SK-N-SH treated with all-trans-retinoic acid at 6 μM for 48 hours (cell line): Measurements from ENCODE around the gene TBCD.

Experiments
- ATAC-seq: fragments of 200-7000 bp; cut with Tn5 transposase; 3 replicates; pipeline ENCODE4 v1.9.1; 2020; ENCODE audit warnings: mild to moderate bottlenecking, moderate library complexity
- ARNTL ChIP-seq: fragments of 450-650 bp; formaldehyde crosslinking; IDR thresholded peaks from 2 replicates; pipeline ENCODE4 v1.5.0; 2020; ENCODE audit warnings: low read depth, mild to moderate bottlenecking, moderate library complexity, borderline replicate concordance
- BACH2 ChIP-seq: fragments of 250-450 bp; sonication (Bioruptor Pico); IDR thresholded peaks from 2 replicates; pipeline ENCODE4 v1.9.0; 2021; ENCODE audit warnings: mild to moderate bottlenecking, borderline replicate concordance
- CREB5 ChIP-seq: fragments of 250-450 bp; sonication (Bioruptor Pico); IDR thresholded peaks from 2 replicates; pipeline ENCODE4 v1.5.1; 2020; ENCODE audit warnings: low read depth, mild to moderate bottlenecking, moderate library complexity
- CSDC2 ChIP-seq: fragments of 250-450 bp; sonication (Bioruptor Pico); IDR thresholded peaks from 2 replicates; pipeline ENCODE4 v1.5.0; 2020; ENCODE audit warnings: mild to moderate bottlenecking, moderate library complexity
- ESRRG ChIP-seq: fragments of 250-450 bp; sonication (Bioruptor Pico); IDR thresholded peaks from 2 replicates; pipeline ENCODE4 v1.6.1; 2021; ENCODE audit warnings: mild to moderate bottlenecking
- GLIS3 ChIP-seq: fragments of 250-450 bp; sonication (Bioruptor Pico); IDR thresholded peaks from 2 replicates; pipeline ENCODE4 v1.5.0; 2020; ENCODE audit warnings: mild to moderate bottlenecking, moderate library complexity
- ISL1 ChIP-seq: fragments of 250-450 bp; sonication (Bioruptor Pico); IDR thresholded peaks from 2 replicates; pipeline ENCODE4 v2.1.2; 2022; ENCODE audit warnings: mild to moderate bottlenecking, moderate library complexity
- OSR1 ChIP-seq: fragments of 250-450 bp; sonication (Bioruptor Pico); IDR thresholded peaks from 2 replicates; pipeline ENCODE4 v1.8.0; 2022; ENCODE audit warnings: moderate library complexity, mild to moderate bottlenecking, inconsistent platforms
- POU6F1 ChIP-seq: fragments of 250-450 bp; sonication (Bioruptor Pico); IDR thresholded peaks from 2 replicates; pipeline ENCODE4 v1.8.0; 2021; ENCODE audit warnings: low read depth, mild to moderate bottlenecking, moderate library complexity, borderline replicate concordance
- PPARA ChIP-seq: fragments of 250-450 bp; sonication (Bioruptor Pico); IDR thresholded peaks from 2 replicates; pipeline ENCODE4 v1.5.0; 2020; ENCODE audit warnings: mild to moderate bottlenecking, borderline replicate concordance
- SNAI2 ChIP-seq: fragments of 250-450 bp; sonication (Bioruptor Pico); IDR thresholded peaks from 2 replicates; pipeline ENCODE4 v1.5.0; 2020; ENCODE audit warnings: mild to moderate bottlenecking, moderate library complexity
- TCF4 ChIP-seq: fragments of 250-450 bp; sonication (Bioruptor Pico); IDR thresholded peaks from 2 replicates; pipeline ENCODE4 v1.8.0; 2021; ENCODE audit warnings: mild to moderate bottlenecking, moderate library complexity, borderline replicate concordance
- TOX ChIP-seq: fragments of 250-450 bp; sonication (Bioruptor Pico); IDR thresholded peaks from 2 replicates; pipeline ENCODE4 v1.8.0; 2021; ENCODE audit warnings: mild to moderate bottlenecking, moderate library complexity, borderline replicate concordance
- ZC3H10 ChIP-seq: fragments of 250-450 bp; sonication (Bioruptor Pico); IDR thresholded peaks from 2 replicates; pipeline ENCODE4 v1.5.1; 2021; ENCODE audit warnings: mild to moderate bottlenecking, moderate library complexity
- ZFP3 ChIP-seq: fragments of 250-450 bp; sonication (Bioruptor Pico); IDR thresholded peaks from 2 replicates; pipeline ENCODE4 v1.5.0; 2020; ENCODE audit warnings: mild to moderate bottlenecking, moderate library complexity
- ZFP30 ChIP-seq: fragments of 450-650 bp; formaldehyde crosslinking; IDR thresholded peaks from 2 replicates; pipeline ENCODE4 v1.5.0; 2022; ENCODE audit warnings: mild to moderate bottlenecking, moderate library complexity
- ZNF565 ChIP-seq: fragments of 450-650 bp; formaldehyde crosslinking; conservative IDR thresholded peaks from 2 replicates; pipeline ENCODE4 v1.5.0; 2020; ENCODE audit warnings: low read depth, mild to moderate bottlenecking, moderate library complexity
- ZNF70 ChIP-seq: fragments of 450-650 bp; formaldehyde crosslinking; IDR thresholded peaks from 2 replicates; pipeline ENCODE4 v1.5.0; 2020; ENCODE audit warnings: mild to moderate bottlenecking, moderate library complexity
- ZNF8 ChIP-seq: fragments of 450-650 bp; formaldehyde crosslinking; IDR thresholded peaks from 2 replicates; pipeline ENCODE4 v1.5.0; 2020; ENCODE audit warnings: mild to moderate bottlenecking, moderate library complexity
- TF ChIP-seq, protein P1 (sequence below): fragments of 250-450 bp; sonication (Bioruptor Pico); IDR thresholded peaks from 2 replicates; pipeline ENCODE4 v1.5.0; 2020; ENCODE audit warnings: mild to moderate bottlenecking, moderate library complexity

TBCD gene

DNA sequence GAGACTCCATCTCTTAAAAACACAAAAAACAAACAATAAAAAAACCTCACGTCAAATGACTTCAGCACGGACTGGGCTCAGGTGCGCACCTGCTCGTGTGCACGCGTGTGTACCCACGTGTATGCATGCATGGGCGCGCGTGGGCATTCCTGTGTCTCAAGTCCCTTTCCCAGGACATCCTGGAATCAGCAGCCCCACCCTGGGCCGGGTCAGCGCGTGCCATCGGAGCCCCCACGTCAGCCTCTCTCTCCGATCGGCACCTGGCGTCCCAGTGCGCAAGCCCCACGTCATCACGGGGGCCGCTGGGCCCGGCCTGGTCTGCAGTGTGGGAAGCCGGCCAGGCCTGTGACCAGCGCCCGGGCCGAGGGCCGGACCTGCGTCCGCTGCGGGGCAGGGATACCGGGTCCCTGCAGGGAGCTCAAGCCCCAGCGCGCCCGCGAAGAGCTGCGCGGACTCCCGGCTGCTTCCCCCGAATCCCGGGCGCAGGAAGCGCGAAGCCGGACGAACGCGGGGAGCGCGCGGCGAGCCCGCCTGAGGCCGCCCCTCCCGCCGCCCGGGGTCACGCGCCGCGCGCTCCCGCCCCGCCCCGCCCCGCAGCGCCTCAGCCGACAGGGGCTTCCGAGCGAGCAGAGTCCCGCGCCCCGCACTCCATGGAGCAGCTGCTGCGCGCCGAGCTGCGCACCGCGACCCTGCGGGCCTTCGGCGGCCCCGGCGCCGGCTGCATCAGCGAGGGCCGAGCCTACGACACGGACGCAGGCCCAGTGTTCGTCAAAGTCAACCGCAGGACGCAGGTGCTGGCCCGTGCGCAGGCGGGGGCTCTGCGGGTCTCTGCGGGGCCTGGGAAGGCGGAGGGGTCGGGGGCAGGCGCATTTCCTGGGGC lies 16.6 kb upstream of the TBCD start, which contains the start of gene FN3K:
Gene FN3K (plus strand): TSS at position 629 of the 880 bp plus-strand sequence. CDS start 22 bp downstream, at position 651.
- TF ChIP-seq TOX (CRISPR knock-in tag) (peak; percentile 63; the same call in 1 of the 2 replicates), ZC3H10 (0 out of 2 replicates have a peak, but pooled peaks have one; percentile 58), SNAI2 (peak; percentile 53; the same call in 1 of the 2 replicates), ZFP30 (CRISPR knock-in tag) (no peak), POU6F1 (CRISPR knock-in tag) (no peak), ZNF70 (CRISPR knock-in tag) (no peak), ZNF565 (no peak), CREB5 (CRISPR knock-in tag) (no peak), PPARA (no peak), ZFP3 (CRISPR knock-in tag) (peak; percentile 84), ARNTL (CRISPR knock-in tag) (no peak), OSR1 (CRISPR knock-in tag) (no peak), CSDC2 (CRISPR knock-in tag) (peak; percentile 70; the same call in 1 of the 2 replicates), TCF4 (CRISPR knock-in tag) (0 out of 2 replicates have a peak, but pooled peaks have one; percentile 26), ESRRG (CRISPR knock-in tag) (no peak), BACH2 (CRISPR knock-in tag) (no peak)
- TF ChIP-seq, protein P1, sequence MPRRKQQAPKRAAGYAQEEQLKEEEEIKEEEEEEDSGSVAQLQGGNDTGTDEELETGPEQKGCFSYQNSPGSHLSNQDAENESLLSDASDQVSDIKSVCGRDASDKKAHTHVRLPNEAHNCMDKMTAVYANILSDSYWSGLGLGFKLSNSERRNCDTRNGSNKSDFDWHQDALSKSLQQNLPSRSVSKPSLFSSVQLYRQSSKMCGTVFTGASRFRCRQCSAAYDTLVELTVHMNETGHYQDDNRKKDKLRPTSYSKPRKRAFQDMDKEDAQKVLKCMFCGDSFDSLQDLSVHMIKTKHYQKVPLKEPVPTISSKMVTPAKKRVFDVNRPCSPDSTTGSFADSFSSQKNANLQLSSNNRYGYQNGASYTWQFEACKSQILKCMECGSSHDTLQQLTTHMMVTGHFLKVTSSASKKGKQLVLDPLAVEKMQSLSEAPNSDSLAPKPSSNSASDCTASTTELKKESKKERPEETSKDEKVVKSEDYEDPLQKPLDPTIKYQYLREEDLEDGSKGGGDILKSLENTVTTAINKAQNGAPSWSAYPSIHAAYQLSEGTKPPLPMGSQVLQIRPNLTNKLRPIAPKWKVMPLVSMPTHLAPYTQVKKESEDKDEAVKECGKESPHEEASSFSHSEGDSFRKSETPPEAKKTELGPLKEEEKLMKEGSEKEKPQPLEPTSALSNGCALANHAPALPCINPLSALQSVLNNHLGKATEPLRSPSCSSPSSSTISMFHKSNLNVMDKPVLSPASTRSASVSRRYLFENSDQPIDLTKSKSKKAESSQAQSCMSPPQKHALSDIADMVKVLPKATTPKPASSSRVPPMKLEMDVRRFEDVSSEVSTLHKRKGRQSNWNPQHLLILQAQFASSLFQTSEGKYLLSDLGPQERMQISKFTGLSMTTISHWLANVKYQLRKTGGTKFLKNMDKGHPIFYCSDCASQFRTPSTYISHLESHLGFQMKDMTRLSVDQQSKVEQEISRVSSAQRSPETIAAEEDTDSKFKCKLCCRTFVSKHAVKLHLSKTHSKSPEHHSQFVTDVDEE (CRISPR knock-in tag): peak; percentile 71
- peak; percentile 74 for ATAC-seq

- TF ChIP-seq ISL1 (CRISPR knock-in tag) (no peak), ZC3H10 (no peak), GLIS3 (CRISPR knock-in tag) (no peak), CSDC2 (CRISPR knock-in tag) (no peak), ARNTL (CRISPR knock-in tag) (no peak), PPARA (no peak), POU6F1 (CRISPR knock-in tag) (no peak), ZNF8 (CRISPR knock-in tag) (no peak), BACH2 (CRISPR knock-in tag) (no peak), TOX (CRISPR knock-in tag) (no peak)
These were observed 15.2 kb upstream of the TBCD start for GRCh38 chr17:82736511-82737185.

More at GRCh38 chr17:82736511-82737185, 15.2 kb upstream of the TBCD start:
- no peak for ATAC-seq
